Effector memory CD4-positive, alpha-beta T cell (primary cell): Measurements from ENCODE around the gene ALKAL2.
A peak's percentile ranks its signal among the peaks of the same experiment; 100 is the strongest.
"Not testable (repeated sequence)": the region's sequence is repeated elsewhere in the genome, so short reads cannot be mapped to it uniquely, and the experiment has no call there.

Experiments
- DNase-seq, 3 donors: peaks; one replicate each; pipeline ENCODE4 v3.0.0-alpha.2; 2020
- H3K27ac ChIP-seq: 2 replicates; pipeline ENCODE4 v1.7.0; 2013; ENCODE audit warnings: mild to moderate bottlenecking, low read length, moderate library complexity; ENCODE audit not compliant: insufficient read depth, poor library complexity, severe bottlenecking
- H3K27me3 ChIP-seq: replicated peaks from 2 replicates; pipeline ENCODE4 v1.7.0; 2013; ENCODE audit warnings: mild to moderate bottlenecking, low read length; ENCODE audit not compliant: insufficient read depth, control insufficient read depth, poor library complexity, severe bottlenecking
- H3K36me3 ChIP-seq: 2 replicates; pipeline ENCODE4 v1.7.0; 2013; ENCODE audit warnings: mild to moderate bottlenecking, low read length, moderate library complexity; ENCODE audit not compliant: control insufficient read depth, insufficient read depth
- H3K4me1 ChIP-seq: 2 replicates; pipeline ENCODE4 v1.7.0; 2013; ENCODE audit warnings: low read length, mild to moderate bottlenecking; ENCODE audit not compliant: control insufficient read depth, insufficient read depth, poor library complexity, severe bottlenecking
- H3K4me3 ChIP-seq: 2 replicates; pipeline ENCODE4 v1.7.0; 2013; ENCODE audit warnings: low read length, low read depth, mild to moderate bottlenecking; ENCODE audit not compliant: insufficient read depth, poor library complexity, severe bottlenecking
- H3K9me3 ChIP-seq: 2 replicates; pipeline ENCODE4 v1.7.0; 2013; ENCODE audit warnings: mild to moderate bottlenecking, low read length, moderate library complexity; ENCODE audit not compliant: control insufficient read depth
- total RNA-seq, 3 donors: gene quantifications; one replicate each; lab custom pipeline; 2026; lab: John Stamatoyannopoulos, UW

ALKAL2 gene
- total RNA-seq = 0 reads per million in 3 donors

- Histone ChIP-seq H3K27ac (no peak within 1 kb of the TSS), H3K27me3 (peaks cover 24% of the 10 kb centered on the region)
Observed at GRCh38 chr2:287911-288757, at the start of gene ALKAL2. ALKAL2 (minus strand) TSS chr2:288091; CDS start chr2:287835, 256 bp downstream.

GRCh38 chr2:336949-337348 lies 49.1 kb upstream of the ALKAL2 start:
- H3K4me3 ChIP-seq, DNase-seq, H3K27me3 ChIP-seq, H3K27ac ChIP-seq, H3K36me3 ChIP-seq, H3K9me3 ChIP-seq, H3K4me1 ChIP-seq: not testable (repeated sequence)

More at GRCh38 chr2:287911-288757, at the start of gene ALKAL2:
- Histone ChIP-seq H3K4me3 (peak within 1 kb of the TSS; percentile 34), H3K9me3 (no peaks in the 10 kb centered on the region), H3K4me1 (peaks cover 18% of the 10 kb centered on the region), H3K36me3 (no peaks in the 10 kb centered on the region)
- DNase-seq = no peak

GRCh38 chr2:336360-336759 lies 48.5 kb upstream of the ALKAL2 start:
- no peaks in the 10 kb centered on the region for H3K27me3 ChIP-seq
- no peaks in the 10 kb centered on the region for H3K9me3 ChIP-seq
- DNase-seq = no peak
- no peaks in the 10 kb centered on the region for H3K4me1 ChIP-seq
- no peak overlapping the region for H3K27ac ChIP-seq
- no peaks in the 10 kb centered on the region for H3K36me3 ChIP-seq
- no peak overlapping the region for H3K4me3 ChIP-seq

GRCh38 chr2:332592-332991 lies 44.7 kb upstream of the ALKAL2 start:
- H3K27ac ChIP-seq = no peak overlapping the region
- H3K4me1 ChIP-seq = no peaks in the 10 kb centered on the region
- H3K9me3 ChIP-seq = no peaks in the 10 kb centered on the region
- no peak overlapping the region for H3K4me3 ChIP-seq
- H3K27me3 ChIP-seq = no peaks in the 10 kb centered on the region
- DNase-seq = no peak
- H3K36me3 ChIP-seq = no peaks in the 10 kb centered on the region

- H3K27ac ChIP-seq = no peak overlapping the region
- no peak overlapping the region for H3K4me3 ChIP-seq
- H3K4me1 ChIP-seq = no peaks in the 10 kb centered on the region
- no peak for DNase-seq
- H3K36me3 ChIP-seq = no peaks in the 10 kb centered on the region
- no peaks in the 10 kb centered on the region for H3K9me3 ChIP-seq
- no peaks in the 10 kb centered on the region for H3K27me3 ChIP-seq
Observed at GRCh38 chr2:328761-329160, 40.9 kb upstream of the ALKAL2 start.

GRCh38 chr2:323035-323434 lies 35.1 kb upstream of the ALKAL2 start:
- H3K4me3 ChIP-seq = no peak overlapping the region
- DNase-seq = no peak
- no peak overlapping the region for H3K27ac ChIP-seq
- no peaks in the 10 kb centered on the region for H3K4me1 ChIP-seq
- H3K27me3 ChIP-seq = no peaks in the 10 kb centered on the region
- no peaks in the 10 kb centered on the region for H3K9me3 ChIP-seq
- H3K36me3 ChIP-seq = no peaks in the 10 kb centered on the region

GRCh38 chr2:322326-322725 lies 34.4 kb upstream of the ALKAL2 start:
- H3K36me3 ChIP-seq = no peaks in the 10 kb centered on the region
- H3K4me3 ChIP-seq = no peak overlapping the region
- no peaks in the 10 kb centered on the region for H3K27me3 ChIP-seq
- no peaks in the 10 kb centered on the region for H3K4me1 ChIP-seq
- H3K27ac ChIP-seq = no peak overlapping the region
- no peak for DNase-seq
- H3K9me3 ChIP-seq = no peaks in the 10 kb centered on the region

- Histone ChIP-seq H3K4me1 (no peaks in the 10 kb centered on the region), H3K4me3 (no peak overlapping the region), H3K27me3 (no peaks in the 10 kb centered on the region), H3K36me3 (no peaks in the 10 kb centered on the region), H3K27ac (no peak overlapping the region), H3K9me3 (no peaks in the 10 kb centered on the region)
- no peak for DNase-seq
Observed at GRCh38 chr2:320561-320960, 32.7 kb upstream of the ALKAL2 start.

- H3K27ac ChIP-seq = no peak overlapping the region
- H3K9me3 ChIP-seq = no peaks in the 10 kb centered on the region
- H3K4me1 ChIP-seq = no peaks in the 10 kb centered on the region
- no peak overlapping the region for H3K4me3 ChIP-seq
- no peak for DNase-seq
- H3K27me3 ChIP-seq = no peaks in the 10 kb centered on the region
- H3K36me3 ChIP-seq = no peaks in the 10 kb centered on the region
Observed at GRCh38 chr2:319059-319600, 31.2 kb upstream of the ALKAL2 start.
